ELF-1 (cell line): Measurements from ENCODE around the gene COMMD1.
"Not testable (repeated sequence)": the region's sequence is repeated elsewhere in the genome, so short reads cannot be mapped to it uniquely, and the experiment has no call there.

Experiments used
- DNase-seq: peaks from one replicate; pipeline ENCODE4 v3.0.0-alpha.2; 2016; ENCODE audit warnings: low read depth, low spot score

COMMD1 gene

DNA sequence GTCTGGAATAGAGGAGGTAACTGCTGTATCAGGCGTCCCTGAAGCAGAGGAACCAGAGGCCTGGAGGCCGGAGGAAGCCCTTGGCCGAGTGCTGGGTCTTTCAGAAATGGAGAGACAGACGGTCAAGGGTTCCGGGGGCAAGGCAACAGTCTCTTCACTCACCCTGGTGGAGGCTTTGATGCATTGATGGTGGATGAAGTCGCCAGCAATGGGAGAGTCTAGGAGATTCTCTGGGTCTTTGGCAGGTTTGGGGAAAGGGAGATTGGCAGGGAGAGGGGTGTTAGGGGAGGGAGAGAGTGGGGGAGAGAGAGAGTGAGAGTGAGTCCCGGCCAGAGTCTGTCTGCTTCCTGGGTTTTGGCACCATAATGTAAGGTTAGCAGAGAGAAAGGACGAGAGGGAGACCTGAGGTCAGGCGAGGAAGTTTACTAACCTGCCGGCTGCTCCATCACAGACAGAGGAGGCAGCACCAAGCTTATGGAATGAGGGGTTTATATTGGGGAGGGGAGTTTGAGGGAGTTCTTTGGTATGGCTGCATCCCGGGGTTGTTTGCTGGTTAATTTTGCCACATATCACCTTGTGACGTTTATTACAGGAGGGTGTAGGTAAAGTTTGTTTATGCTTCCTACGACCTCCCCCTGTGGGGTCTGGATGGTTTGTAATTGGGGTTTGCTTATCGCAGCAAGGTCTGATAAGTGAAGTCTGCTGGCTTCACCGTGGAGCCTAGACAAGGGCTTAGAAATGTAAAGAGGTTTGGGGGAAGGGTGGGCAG lies 19.6 kb downstream of the COMMD1 start:
- no peak for DNase-seq

DNA sequence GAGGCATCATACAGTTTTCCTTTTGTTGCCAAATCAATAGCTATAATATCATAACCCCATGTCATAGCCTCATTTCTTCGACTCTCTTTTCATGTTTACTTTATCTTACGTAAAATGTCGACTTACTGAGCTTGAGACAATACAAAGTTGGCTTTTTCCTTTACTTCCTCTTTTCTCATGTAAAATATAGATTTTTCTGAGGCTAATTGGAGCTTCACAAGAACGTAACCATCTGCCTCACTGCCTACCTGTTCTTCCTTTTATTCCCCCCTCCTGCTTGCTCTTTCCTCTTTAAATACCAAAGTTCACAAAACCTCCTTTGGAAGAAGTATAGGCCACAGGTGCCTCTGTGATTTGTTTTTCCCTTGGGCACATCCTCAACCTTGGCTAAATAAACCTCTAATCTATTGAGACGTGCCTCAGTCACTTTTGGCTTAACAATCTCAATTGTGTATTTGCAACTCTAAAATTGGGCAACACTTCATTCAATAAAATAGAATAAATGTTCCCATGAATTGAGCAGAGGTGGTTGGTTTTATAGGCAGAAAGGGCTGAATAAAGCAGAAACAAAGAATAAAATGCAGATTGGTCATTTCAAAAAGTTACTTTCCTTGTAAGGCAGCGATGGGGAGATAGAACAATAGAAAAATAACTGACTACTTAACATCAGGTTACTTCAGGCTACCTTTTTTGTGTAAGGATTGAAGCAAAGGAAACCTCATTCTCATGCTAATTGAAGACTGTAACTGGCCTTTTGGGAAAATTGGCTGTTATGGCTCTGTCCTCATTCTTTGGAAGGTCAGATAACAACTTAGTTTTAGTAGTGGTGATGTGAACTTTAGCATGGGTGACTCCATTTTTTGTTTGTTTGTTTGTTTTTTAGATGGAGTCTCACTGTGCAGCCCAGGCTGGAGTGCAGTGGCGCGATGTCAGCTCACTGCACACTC lies 21.3 kb downstream of the COMMD1 start:
- DNase-seq, result no peak

- no peak for DNase-seq
These were observed 23.5 kb downstream of the COMMD1 start for GRCh38 chr2:61928826-61929461.

- DNase-seq, result no peak
These were observed 31.6 kb downstream of the COMMD1 start for GRCh38 chr2:61937098-61937497.

DNA sequence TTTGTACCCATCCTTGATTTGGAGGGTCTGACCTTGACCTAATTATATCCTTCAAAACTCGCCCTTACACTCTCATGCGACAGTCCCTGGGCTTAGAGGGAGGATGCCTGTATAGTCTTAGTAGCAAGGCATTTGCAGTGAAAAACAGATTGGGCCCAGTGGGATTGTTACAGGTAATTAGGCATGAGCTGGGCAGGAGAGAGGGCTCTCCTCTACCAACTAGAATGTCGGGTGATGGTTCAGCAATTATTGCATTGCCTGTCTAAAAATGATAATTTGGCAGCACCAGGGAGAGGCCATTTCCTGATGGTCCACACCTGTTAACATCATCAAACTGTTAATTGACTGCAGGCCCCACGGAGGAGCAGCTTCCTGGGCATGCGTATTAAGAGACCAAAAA lies 32.4 kb downstream of the COMMD1 start:
- DNase-seq, result no peak

GRCh38 chr2:61938511-61938910 lies 33.0 kb downstream of the COMMD1 start:
- no peak for DNase-seq

GRCh38 chr2:61943251-61943650 lies 37.8 kb downstream of the COMMD1 start:
- DNase-seq, result no peak

DNA sequence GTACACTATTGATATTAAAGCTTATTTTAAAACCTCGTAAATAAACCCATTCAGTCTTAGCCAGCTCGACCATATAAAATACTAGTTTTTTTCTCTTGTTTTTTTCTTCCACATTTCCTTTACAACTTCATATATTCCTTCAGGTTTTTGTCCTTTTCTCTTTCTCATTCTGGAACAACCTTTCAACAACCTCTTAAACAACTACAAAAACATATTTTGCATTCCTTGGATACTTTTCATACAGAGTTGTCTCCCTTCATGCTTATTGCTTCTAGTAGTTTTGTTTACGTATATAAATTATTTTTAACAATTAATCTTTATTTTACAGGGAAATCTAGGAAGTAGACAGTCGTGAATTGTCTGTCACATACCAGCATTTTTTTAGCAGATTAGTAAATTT lies 41.2 kb downstream of the COMMD1 start:
- DNase-seq, result no peak

GRCh38 chr2:61948661-61949457 lies 43.4 kb downstream of the COMMD1 start:
- peak; percentile 67 for DNase-seq

DNA sequence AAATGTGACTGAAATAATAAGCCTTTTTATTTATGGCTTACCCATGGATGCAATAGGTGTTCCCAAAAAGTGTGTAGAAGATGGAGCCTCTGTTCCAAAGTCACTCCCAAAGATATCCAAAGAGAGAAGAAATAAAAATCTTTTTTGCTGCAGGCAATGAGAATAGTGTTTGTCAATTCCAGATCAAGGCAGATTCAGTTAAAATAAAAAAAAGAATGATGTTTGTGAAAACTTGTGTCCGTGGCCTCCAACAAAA lies 43.9 kb downstream of the COMMD1 start:
- no peak for DNase-seq

GRCh38 chr2:61949714-61950560 lies 44.5 kb downstream of the COMMD1 start:
- peak; percentile 29 for DNase-seq

GRCh38 chr2:61950571-61951315 lies 45.3 kb downstream of the COMMD1 start:
- no peak for DNase-seq

GRCh38 chr2:61951881-61952280 lies 46.4 kb downstream of the COMMD1 start:
- DNase-seq, result no peak

DNA sequence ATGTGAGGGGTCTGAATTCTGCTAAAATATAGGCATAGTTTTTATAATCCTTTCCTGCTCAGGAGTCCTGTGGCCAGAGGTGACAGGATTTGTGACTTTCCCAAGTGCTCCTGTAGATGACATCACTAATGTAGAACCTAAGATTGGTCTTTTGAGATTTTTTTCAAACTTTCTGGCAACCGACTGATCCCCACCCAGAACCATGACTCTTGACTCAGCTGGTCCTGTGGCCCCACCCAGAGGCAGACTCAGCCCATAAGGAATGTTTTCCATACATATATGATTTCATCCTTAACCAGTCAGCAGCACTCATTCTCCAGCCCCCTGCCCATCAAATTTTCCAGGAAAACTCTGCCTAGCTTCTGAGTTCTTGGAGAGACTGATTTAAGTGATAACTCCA lies 46.8 kb downstream of the COMMD1 start:
- DNase-seq, result no peak

DNA sequence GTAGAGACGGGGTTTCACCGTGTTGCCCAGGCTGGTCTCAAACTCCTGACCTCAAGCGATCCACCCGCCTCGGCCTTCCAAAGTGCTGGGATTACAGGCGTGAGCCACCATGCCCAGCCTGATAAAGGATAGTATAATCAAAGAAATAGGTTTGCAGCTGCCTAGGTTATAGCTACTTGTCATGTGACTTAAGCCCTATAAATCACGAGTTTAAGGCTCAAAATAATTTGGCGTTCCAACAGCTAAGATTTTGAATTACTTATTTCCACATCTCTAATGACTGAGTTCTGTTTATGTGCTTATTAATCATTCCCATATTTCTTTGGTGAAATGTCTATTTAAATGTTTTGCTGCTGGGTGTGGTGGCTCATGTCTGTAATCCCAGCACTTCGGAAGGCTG lies 49.4 kb downstream of the COMMD1 start:
- not testable (repeated sequence) for DNase-seq

GRCh38 chr2:61959381-61960293 lies 54.2 kb downstream of the COMMD1 start:
- DNase-seq, result no peak

GRCh38 chr2:61961231-61961901 lies 55.9 kb downstream of the COMMD1 start:
- DNase-seq, result no peak
